ENCODE results near the gene TCIRG1. TPM values are rescaled to one million over a fixed set of nuclear protein-coding genes. Genes with fewer than 3 reads are reported as not detected.

The TCIRG1 gene
- total RNA-seq, 1 experiment from 2014 or later: 203 TPM

GRCh38 chr11:68052137-68052873 is 13.5 kb downstream of the TCIRG1 start:
- Histone ChIP-seq H3F3A (ENCODE audit: low read length, unreplicated experiment) (no peaks in the 10 kb centered on the region), H3K9me2 (replicated peaks; ENCODE audit: low read length) (no peaks in the 10 kb centered on the region), H3K9me3 (ENCODE audit: low read length) (no peaks in the 10 kb centered on the region), H3K79me2 (ENCODE audit: low read length) (no peaks in the 10 kb centered on the region), H4K20me1 (ENCODE audit: low read length) (no peaks in the 10 kb centered on the region), H3K36me3 (ENCODE audit: low read depth, low read length) (peaks cover 11% of the 10 kb centered on the region; the same call in 1 of the 2 replicates), H3K4me1 (ENCODE audit: insufficient read depth, low read length) (no peaks in the 10 kb centered on the region), H3K9ac (ENCODE audit: low read length) (no peak overlapping the region), H2AFZ (ENCODE audit: low read length) (no peak overlapping the region), H3K4me2 (ENCODE audit: low read length) (no peak overlapping the region), H3K27me3 (ENCODE audit: low read length) (no peaks in the 10 kb centered on the region), H3K4me3 (ENCODE audit: low read length) (no peak overlapping the region), H3K27ac (ENCODE audit: low read length) (no peak overlapping the region)
- POLR2A ChIA-PET (ENCODE audit: unreplicated experiment): interaction anchor here (0.6 kb wide), 1 partner anchor 47 kb away, joined by 3 read pairs; no protein-coding TSS in a partner anchor
- DNase-seq (no peak), ATAC-seq (peak; percentile 6)
- intact Hi-C loops (cut with micrococcal nuclease): no loop called here
- TF ChIP-seq EZH2phosphoT487 (IDR thresholded peaks at IDR 0.05; ENCODE audit: borderline replicate concordance, low read length) (no peak), EZH2 (IDR thresholded peaks at IDR 0.05; ENCODE audit: low read length, unreplicated experiment) (no peak)
- BruUV-seq (replicated peaks): no TSS peak
- CTCF ChIA-PET: no interaction called here

DNA sequence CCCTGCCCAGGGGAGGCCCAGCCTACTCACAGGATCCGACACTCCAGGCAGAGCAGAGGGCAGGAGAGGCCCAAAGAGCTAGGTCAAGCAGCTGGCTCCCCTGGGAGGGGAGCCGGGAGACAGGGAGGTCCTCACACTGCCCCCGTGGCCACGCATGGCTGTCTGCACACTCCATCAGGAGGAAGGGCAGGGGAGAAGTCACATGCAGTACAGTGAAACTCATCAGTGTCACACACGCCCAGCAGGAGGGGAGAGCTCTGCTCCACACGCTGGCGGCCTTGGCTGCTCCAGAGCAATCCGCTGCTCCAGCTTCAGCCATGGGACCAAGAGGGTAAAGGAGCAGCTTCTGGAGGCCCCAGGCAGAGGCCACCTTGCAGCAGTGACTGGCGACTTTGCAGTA is 14.3 kb downstream of the TCIRG1 start:
- Histone ChIP-seq H3K27ac (ENCODE audit: low read length) (no peak overlapping the region), H3K9me3 (ENCODE audit: low read length) (no peaks in the 10 kb centered on the region), H3K79me2 (ENCODE audit: low read length) (no peaks in the 10 kb centered on the region), H3K27me3 (ENCODE audit: low read length) (no peaks in the 10 kb centered on the region), H3F3A (ENCODE audit: low read length, unreplicated experiment) (no peaks in the 10 kb centered on the region), H3K36me3 (ENCODE audit: low read depth, low read length) (peaks cover 16% of the 10 kb centered on the region; the same call in 1 of the 2 replicates), H4K20me1 (ENCODE audit: low read length) (no peaks in the 10 kb centered on the region), H3K9me2 (replicated peaks; ENCODE audit: low read length) (no peaks in the 10 kb centered on the region), H3K4me2 (ENCODE audit: low read length) (no peak overlapping the region), H3K9ac (ENCODE audit: low read length) (no peak overlapping the region), H3K4me3 (ENCODE audit: low read length) (no peak overlapping the region), H2AFZ (ENCODE audit: low read length) (no peak overlapping the region), H3K4me1 (ENCODE audit: insufficient read depth, low read length) (no peaks in the 10 kb centered on the region)
- no peak for ATAC-seq
- DNase-seq: no peak
- CTCF ChIA-PET: no interaction called here
- BruUV-seq (replicated peaks): no TSS peak
- POLR2A ChIA-PET (ENCODE audit: unreplicated experiment): interaction anchor here (0.6 kb wide), 1 partner anchor 46 kb away, joined by 3 read pairs; no protein-coding TSS in a partner anchor
- no peak for TF ChIP-seq EZH2phosphoT487 (IDR thresholded peaks at IDR 0.05; ENCODE audit: borderline replicate concordance, low read length)
- no peak for TF ChIP-seq EZH2 (IDR thresholded peaks at IDR 0.05; ENCODE audit: low read length, unreplicated experiment)
- intact Hi-C loops (cut with micrococcal nuclease): no loop called here

DNA sequence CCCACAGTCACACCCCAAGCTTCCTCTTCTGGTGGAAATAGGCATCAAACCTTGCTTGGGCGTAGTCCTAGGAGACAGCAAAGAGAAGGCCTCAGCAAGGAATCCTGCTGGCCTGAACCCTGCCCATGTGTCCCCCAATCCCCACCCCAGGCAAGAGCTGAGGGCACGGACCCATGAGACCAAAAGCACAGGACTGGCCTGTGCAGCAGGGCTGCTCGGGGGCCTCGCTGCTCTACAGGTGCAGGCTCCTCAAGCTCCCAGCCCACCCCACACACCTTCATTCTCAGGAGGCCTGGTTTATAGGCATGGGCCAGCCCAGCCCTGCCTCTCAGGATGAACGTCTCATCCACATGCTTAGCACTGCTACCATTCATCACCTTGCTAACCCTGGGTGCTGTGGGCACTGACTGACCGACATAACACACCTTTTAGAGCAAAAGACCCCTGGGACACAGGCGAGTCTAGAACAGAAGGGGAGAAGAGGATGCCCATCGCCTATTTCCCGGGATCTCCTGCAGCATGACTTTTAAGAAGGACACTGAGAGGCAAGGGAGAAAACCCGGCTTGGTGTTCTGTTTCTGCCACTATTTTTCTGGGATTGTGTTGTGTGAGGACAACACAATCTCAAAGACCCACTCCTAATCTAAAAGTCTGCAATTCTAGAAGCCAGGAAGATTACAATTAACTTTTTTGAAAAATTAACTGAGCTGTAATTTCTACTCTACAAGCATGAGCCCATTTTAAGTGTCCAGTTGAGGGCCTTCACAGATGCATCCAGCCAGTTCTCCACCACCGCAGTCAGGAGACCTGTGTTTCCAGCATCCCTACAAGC is 15.4 kb downstream of the TCIRG1 start:
- no TSS peak for BruUV-seq (replicated peaks)
- CTCF ChIA-PET: no interaction called here

More for the DNA sequence above, 15.4 kb downstream of the TCIRG1 start:
- Histone ChIP-seq H4K20me1 (ENCODE audit: low read length) (no peaks in the 10 kb centered on the region), H3K79me2 (ENCODE audit: low read length) (no peaks in the 10 kb centered on the region), H3K9me3 (ENCODE audit: low read length) (no peaks in the 10 kb centered on the region), H3K36me3 (ENCODE audit: low read depth, low read length) (peaks cover 20% of the 10 kb centered on the region), H3K9ac (ENCODE audit: low read length) (no peak overlapping the region), H3K4me3 (ENCODE audit: low read length) (no peak overlapping the region), H3K4me2 (ENCODE audit: low read length) (no peak overlapping the region), H3K27me3 (ENCODE audit: low read length) (no peaks in the 10 kb centered on the region), H3K4me1 (ENCODE audit: insufficient read depth, low read length) (no peaks in the 10 kb centered on the region), H3K9me2 (replicated peaks; ENCODE audit: low read length) (no peaks in the 10 kb centered on the region), H2AFZ (ENCODE audit: low read length) (no peak overlapping the region), H3F3A (ENCODE audit: low read length, unreplicated experiment) (no peaks in the 10 kb centered on the region), H3K27ac (ENCODE audit: low read length) (no peak overlapping the region)
- no peak for DNase-seq
- TF ChIP-seq, protein P1, sequence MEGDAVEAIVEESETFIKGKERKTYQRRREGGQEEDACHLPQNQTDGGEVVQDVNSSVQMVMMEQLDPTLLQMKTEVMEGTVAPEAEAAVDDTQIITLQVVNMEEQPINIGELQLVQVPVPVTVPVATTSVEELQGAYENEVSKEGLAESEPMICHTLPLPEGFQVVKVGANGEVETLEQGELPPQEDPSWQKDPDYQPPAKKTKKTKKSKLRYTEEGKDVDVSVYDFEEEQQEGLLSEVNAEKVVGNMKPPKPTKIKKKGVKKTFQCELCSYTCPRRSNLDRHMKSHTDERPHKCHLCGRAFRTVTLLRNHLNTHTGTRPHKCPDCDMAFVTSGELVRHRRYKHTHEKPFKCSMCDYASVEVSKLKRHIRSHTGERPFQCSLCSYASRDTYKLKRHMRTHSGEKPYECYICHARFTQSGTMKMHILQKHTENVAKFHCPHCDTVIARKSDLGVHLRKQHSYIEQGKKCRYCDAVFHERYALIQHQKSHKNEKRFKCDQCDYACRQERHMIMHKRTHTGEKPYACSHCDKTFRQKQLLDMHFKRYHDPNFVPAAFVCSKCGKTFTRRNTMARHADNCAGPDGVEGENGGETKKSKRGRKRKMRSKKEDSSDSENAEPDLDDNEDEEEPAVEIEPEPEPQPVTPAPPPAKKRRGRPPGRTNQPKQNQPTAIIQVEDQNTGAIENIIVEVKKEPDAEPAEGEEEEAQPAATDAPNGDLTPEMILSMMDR (conservative IDR thresholded peaks at IDR 0.05; ENCODE audit: low read depth, low read length): no peak
- TF ChIP-seq EZH2phosphoT487 (IDR thresholded peaks at IDR 0.05; ENCODE audit: borderline replicate concordance, low read length): no peak
- no peak for TF ChIP-seq EZH2 (IDR thresholded peaks at IDR 0.05; ENCODE audit: low read length, unreplicated experiment)
- ATAC-seq: no peak
- intact Hi-C loops (cut with micrococcal nuclease): no loop called here
- POLR2A ChIA-PET (ENCODE audit: unreplicated experiment): no interaction called here

All from PC-3 (cell line).